Choroid plexus epithelial cell (primary cell): Measurements from ENCODE around the gene PDE8B.
A peak's percentile ranks its signal among the peaks of the same experiment; 100 is the strongest.

Experiments used
- DNase-seq: peaks from one replicate; pipeline ENCODE4 v3.0.0-alpha.2; 2010; ENCODE audit warnings: low read depth
- H3K4me3 ChIP-seq: 2 replicates; pipeline ENCODE4 v1.5.1; 2011; ENCODE audit warnings: low read depth, mild to moderate bottlenecking, control low read depth, low read length, moderate library complexity
- CTCF ChIP-seq: conservative IDR thresholded peaks from 2 replicates; pipeline ENCODE4 v1.5.1; 2011; ENCODE audit warnings: low read depth, mild to moderate bottlenecking, control low read depth, inconsistent platforms, low read length, moderate library complexity

PDE8B gene

DNA sequence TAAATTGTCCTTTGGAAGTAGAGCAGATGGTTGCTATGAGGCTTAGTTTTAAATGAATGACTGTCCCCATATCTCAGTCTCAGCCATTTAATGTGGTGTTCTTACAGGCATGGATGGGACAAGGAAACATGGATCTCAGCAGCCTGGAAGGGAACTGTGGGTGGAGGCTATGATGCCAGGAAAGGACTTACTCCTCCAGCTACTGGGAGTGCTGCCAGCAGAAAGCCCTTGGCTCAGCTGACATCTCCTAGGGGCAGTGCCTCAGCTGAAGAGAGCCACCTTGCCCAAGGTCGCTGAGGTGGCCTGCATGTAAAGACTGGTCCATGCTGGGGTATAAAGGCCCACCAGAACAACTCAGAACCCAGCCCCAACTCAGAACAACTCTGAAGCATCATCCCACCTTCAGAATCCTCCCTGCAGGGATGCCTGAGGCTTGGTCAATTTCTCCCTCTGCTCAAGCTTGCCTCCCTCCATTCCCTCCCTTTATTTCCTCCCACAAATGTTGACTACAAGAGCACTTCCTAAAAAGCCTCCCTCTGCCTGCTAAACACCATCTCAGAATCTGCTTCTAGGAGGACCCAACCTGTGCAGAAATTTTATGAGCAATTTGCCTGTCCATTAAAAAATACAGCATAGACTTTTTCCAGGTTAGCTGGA is 1.8 kb upstream of the PDE8B start:
- no peak for DNase-seq
- TF ChIP-seq CTCF, result no peak
- H3K4me3 ChIP-seq, result no peak overlapping the region

DNA sequence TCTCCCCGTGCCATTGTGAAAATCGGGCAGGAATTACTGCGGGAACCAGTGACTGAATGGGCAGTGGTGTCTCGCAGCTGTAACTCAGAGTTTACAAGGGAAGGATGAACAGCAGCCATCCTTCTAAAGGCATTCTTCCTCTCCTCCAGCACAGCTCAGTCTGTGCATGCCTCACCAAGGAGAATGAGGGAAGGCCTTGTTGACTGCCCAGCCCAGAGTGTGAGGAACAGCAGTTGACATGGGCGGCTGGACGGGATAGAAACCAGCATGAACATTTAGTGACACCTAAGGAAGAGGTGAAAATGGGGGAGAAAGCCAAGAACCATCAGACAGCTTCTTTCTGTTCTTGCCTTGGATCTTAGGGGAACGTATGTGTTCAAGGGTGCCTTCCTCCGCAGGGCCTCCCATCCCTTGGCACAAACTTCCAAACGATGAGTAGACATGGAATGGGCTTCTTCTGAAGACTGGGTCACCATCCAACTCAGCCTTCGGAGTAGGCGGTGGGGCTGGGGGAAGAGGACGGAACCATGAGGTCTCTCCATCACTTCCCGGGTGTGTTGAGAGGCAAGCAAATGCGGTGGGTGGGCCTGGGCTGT is 887 bp upstream of the PDE8B start:
- no peak overlapping the region for H3K4me3 ChIP-seq
- DNase-seq, result no peak

GRCh38 chr5:77210964-77211690 is 647 bp downstream of the PDE8B start:
- no peak for TF ChIP-seq CTCF
- peak overlapping the region; percentile 51 for H3K4me3 ChIP-seq
- DNase-seq, result no peak

More for the DNA sequence above, 887 bp upstream of the PDE8B start:
- TF ChIP-seq CTCF, result no peak

DNA sequence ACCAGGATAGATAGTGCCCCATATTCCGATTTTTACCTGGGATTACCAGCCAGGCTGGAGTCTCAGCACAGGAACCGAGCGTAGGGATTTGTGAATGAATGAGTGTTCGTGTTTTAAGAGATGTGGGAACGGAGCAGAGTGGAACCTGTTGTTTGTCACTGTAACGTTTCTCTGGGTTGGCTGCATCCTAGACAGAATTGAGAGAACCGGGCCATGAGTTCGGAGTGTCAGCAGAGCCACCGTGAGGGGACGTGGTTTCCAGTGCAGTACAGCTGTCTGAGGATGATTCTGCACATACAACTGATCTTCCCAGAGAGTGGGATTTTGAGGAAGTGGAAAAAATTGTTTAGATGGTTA is 1.2 kb downstream of the PDE8B start:
- H3K4me3 ChIP-seq, result peak overlapping the region; percentile 51
- no peak for DNase-seq
- TF ChIP-seq CTCF, result no peak

GRCh38 chr5:77213601-77214000 is 3.1 kb downstream of the PDE8B start:
- H3K4me3 ChIP-seq, result no peak overlapping the region
- no peak for TF ChIP-seq CTCF
- DNase-seq, result no peak

DNA sequence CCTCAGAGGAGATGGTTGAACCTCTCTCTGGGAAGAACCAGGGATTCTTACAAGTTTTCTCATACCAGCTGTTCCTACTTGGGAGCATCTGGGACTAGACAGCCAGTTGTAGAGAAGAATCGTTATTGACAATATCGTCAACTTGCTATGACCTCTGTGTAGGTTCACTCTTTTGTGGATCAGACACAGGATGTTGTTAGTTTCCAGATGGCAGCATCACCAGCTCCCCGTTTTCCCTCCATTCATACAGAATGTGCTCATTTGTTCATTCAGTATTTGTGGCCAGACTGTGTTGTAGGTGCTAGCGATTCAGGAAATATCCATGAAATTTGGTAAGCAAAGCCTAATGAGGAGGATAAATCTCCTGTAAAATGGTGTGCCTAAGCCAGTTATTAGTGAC is 3.7 kb downstream of the PDE8B start:
- TF ChIP-seq CTCF, result no peak

More for the DNA sequence above, 3.7 kb downstream of the PDE8B start:
- no peak overlapping the region for H3K4me3 ChIP-seq
- DNase-seq, result no peak
